Osteocyte (in vitro differentiated cells): Measurements from ENCODE around the gene CAMK2N2. TPM values are rescaled to one million over a fixed set of nuclear protein-coding genes. Genes with fewer than 3 reads are reported as not detected.

ENCODE experiments used
- DNase-seq: peaks from one replicate; pipeline ENCODE4 v3.0.0; 2021; ENCODE audit warnings: mixed read lengths; ENCODE audit not compliant: unreplicated experiment; ENCODE audit errors: extremely low spot score
- H3K27ac Mint-ChIP-seq: one replicate; pipeline ENCODE4 v1.8.0; 2021; ENCODE audit warnings: mild to moderate bottlenecking, mixed read lengths; ENCODE audit not compliant: unreplicated experiment
- H3K27me3 Mint-ChIP-seq: one replicate; pipeline ENCODE4 v1.8.0; 2021; ENCODE audit warnings: mixed read lengths; ENCODE audit not compliant: unreplicated experiment
- H3K36me3 Mint-ChIP-seq: one replicate; pipeline ENCODE4 v1.8.0; 2021; ENCODE audit warnings: mixed read lengths; ENCODE audit not compliant: unreplicated experiment
- H3K4me1 Mint-ChIP-seq: one replicate; pipeline ENCODE4 v1.8.0; 2021; ENCODE audit warnings: mixed read lengths; ENCODE audit not compliant: unreplicated experiment
- H3K4me3 Mint-ChIP-seq: one replicate; pipeline ENCODE4 v1.8.0; 2021; ENCODE audit warnings: mild to moderate bottlenecking, moderate library complexity, mixed read lengths; ENCODE audit not compliant: unreplicated experiment
- H3K9me3 Mint-ChIP-seq: one replicate; pipeline ENCODE4 v1.8.0; 2021; ENCODE audit warnings: mixed read lengths; ENCODE audit not compliant: unreplicated experiment
- CTCF ChIP-seq: fragments of 200-600 bp; sonication (generic); IDR thresholded peaks from 2 replicates; pipeline ENCODE4 v1.5.0; 2021; ENCODE audit warnings: antibody characterized with exemption, mild to moderate bottlenecking, moderate library complexity
- total RNA-seq: library from RNA; stranded (reverse); gene quantifications from 2 replicates; pipeline ENCODE4 v1.2.1, GENCODE V29; 2021

The CAMK2N2 gene
- total RNA-seq, 1 donor from 2014 or later = 2.0 TPM

- Mint-ChIP-seq H3K9me3 (no peaks in the 10 kb centered on the region), H3K27ac (no peak overlapping the region), H3K36me3 (peaks cover 25% of the 10 kb centered on the region), H3K4me3 (no peak overlapping the region), H3K27me3 (no peaks in the 10 kb centered on the region), H3K4me1 (no peaks in the 10 kb centered on the region)
- DNase-seq = no peak
- TF ChIP-seq CTCF = no peak
Observed at GRCh38 chr3:184242297-184242685, 19.1 kb downstream of the CAMK2N2 start.

- peaks cover 25% of the 10 kb centered on the region for H3K36me3 Mint-ChIP-seq
- H3K4me1 Mint-ChIP-seq = no peaks in the 10 kb centered on the region
- H3K27ac Mint-ChIP-seq = no peak overlapping the region
- no peaks in the 10 kb centered on the region for H3K9me3 Mint-ChIP-seq
- peak; percentile 14 for TF ChIP-seq CTCF
- no peak overlapping the region for H3K4me3 Mint-ChIP-seq
- no peak for DNase-seq
- H3K27me3 Mint-ChIP-seq = no peaks in the 10 kb centered on the region
Observed at GRCh38 chr3:184241447-184242296, 19.7 kb downstream of the CAMK2N2 start.

- Mint-ChIP-seq H3K27ac (no peak overlapping the region), H3K4me3 (no peak overlapping the region), H3K27me3 (no peaks in the 10 kb centered on the region), H3K36me3 (peaks cover 25% of the 10 kb centered on the region), H3K9me3 (no peaks in the 10 kb centered on the region), H3K4me1 (no peaks in the 10 kb centered on the region)
- DNase-seq = no peak
- no peak for TF ChIP-seq CTCF
Observed at GRCh38 chr3:184241141-184241446, 20.3 kb downstream of the CAMK2N2 start.

GRCh38 chr3:184240384-184241140 is 20.8 kb downstream of the CAMK2N2 start:
- no peak overlapping the region for H3K4me3 Mint-ChIP-seq
- no peak for DNase-seq
- peak; percentile 10 for TF ChIP-seq CTCF
- H3K27ac Mint-ChIP-seq = no peak overlapping the region
- no peaks in the 10 kb centered on the region for H3K9me3 Mint-ChIP-seq
- H3K27me3 Mint-ChIP-seq = no peaks in the 10 kb centered on the region
- no peaks in the 10 kb centered on the region for H3K4me1 Mint-ChIP-seq
- H3K36me3 Mint-ChIP-seq = peaks cover 21% of the 10 kb centered on the region

GRCh38 chr3:184239708-184240107 is 21.6 kb downstream of the CAMK2N2 start:
- H3K9me3 Mint-ChIP-seq = no peaks in the 10 kb centered on the region
- no peak for DNase-seq
- H3K4me3 Mint-ChIP-seq = no peak overlapping the region
- no peak for TF ChIP-seq CTCF
- peaks cover 14% of the 10 kb centered on the region for H3K36me3 Mint-ChIP-seq
- no peaks in the 10 kb centered on the region for H3K4me1 Mint-ChIP-seq
- H3K27me3 Mint-ChIP-seq = no peaks in the 10 kb centered on the region
- no peak overlapping the region for H3K27ac Mint-ChIP-seq
